ENCODE results near the gene ABHD17B. TPM values are rescaled to one million over a fixed set of nuclear protein-coding genes. Genes with fewer than 3 reads are reported as not detected.

Gene ABHD17B
- total and polyA plus RNA-seq, 12 donors, result 2.4 to 45.2 (median 15.3) TPM

- peaks cover 0 to 5% (median 0%) of the 10 kb centered on the region in 3 donors for H3K9me3 ChIP-seq (replicated peaks in 1 of 3)
- H3K27me3 ChIP-seq, result no peaks in the 10 kb centered on the region
- H3K4me1 ChIP-seq (replicated peaks in 1 of 2), result no peaks in the 10 kb centered on the region
- H3K27ac ChIP-seq, result no peak overlapping the region
- intact Hi-C loops (cut with DNase I), result no loop called here
- H3K4me3 ChIP-seq, result no peak overlapping the region
- no peak for DNase-seq
- H3K36me3 ChIP-seq (replicated peaks in 1 of 2), result no peaks in the 10 kb centered on the region
- TF ChIP-seq CTCF (IDR thresholded peaks at IDR 0.05) (no peak), POLR2A (IDR thresholded peaks at IDR 0.05) (no peak)
- WGBS, 4 donors, result 88 to 100% (median 94%) methylated on average over 1 of the region's 1 CpG
These were observed 25.0 kb downstream of the ABHD17B start for GRCh38 chr9:71886015-71886414.

GRCh38 chr9:71885467-71885866 lies 25.5 kb downstream of the ABHD17B start:
- Histone ChIP-seq H3K9me3 (replicated peaks in 1 of 3) (peaks cover 0 to 5% (median 0%) of the 10 kb centered on the region in 3 donors), H3K27me3 (no peaks in the 10 kb centered on the region), H3K27ac (no peak overlapping the region), H3K36me3 (replicated peaks in 1 of 2) (no peaks in the 10 kb centered on the region), H3K4me1 (replicated peaks in 1 of 2) (no peaks in the 10 kb centered on the region), H3K4me3 (no peak overlapping the region)
- intact Hi-C loops (cut with DNase I), result no loop called here
- WGBS, 4 donors, result 4 to 12% (median 4%) methylated on average over 2 of the region's 2 CpGs
- DNase-seq, result no peak
- no peak for TF ChIP-seq CTCF (IDR thresholded peaks at IDR 0.05)
- no peak for TF ChIP-seq POLR2A (IDR thresholded peaks at IDR 0.05)

GRCh38 chr9:71884005-71884404 lies 27.0 kb downstream of the ABHD17B start:
- no peak for DNase-seq
- H3K4me3 ChIP-seq, result no peak overlapping the region
- no peak overlapping the region for H3K27ac ChIP-seq
- no peak for TF ChIP-seq POLR2A (IDR thresholded peaks at IDR 0.05)
- TF ChIP-seq CTCF (IDR thresholded peaks at IDR 0.05), result no peak
- H3K9me3 ChIP-seq (replicated peaks in 1 of 3), result peaks cover 0 to 8% (median 6%) of the 10 kb centered on the region in 3 donors
- no peaks in the 10 kb centered on the region for H3K36me3 ChIP-seq (replicated peaks in 1 of 2)
- no peaks in the 10 kb centered on the region for H3K4me1 ChIP-seq (replicated peaks in 1 of 2)
- no peaks in the 10 kb centered on the region for H3K27me3 ChIP-seq
- intact Hi-C loops (cut with DNase I), result no loop called here

GRCh38 chr9:71879644-71880174 lies 31.3 kb downstream of the ABHD17B start:
- H3K4me1 ChIP-seq (replicated peaks in 1 of 2), result no peaks in the 10 kb centered on the region
- WGBS, 4 donors, result 90 to 97% (median 94%) methylated on average over 2 of the region's 2 CpGs
- intact Hi-C loops (cut with DNase I), result no loop called here
- H3K27ac ChIP-seq, result no peak overlapping the region
- no peak for TF ChIP-seq POLR2A (IDR thresholded peaks at IDR 0.05)
- TF ChIP-seq CTCF (IDR thresholded peaks at IDR 0.05), result no peak
- H3K27me3 ChIP-seq, result no peaks in the 10 kb centered on the region
- H3K4me3 ChIP-seq, result no peak overlapping the region
- peaks cover 0 to 18% (median 3%) of the 10 kb centered on the region in 3 donors for H3K9me3 ChIP-seq (replicated peaks in 1 of 3)
- no peaks in the 10 kb centered on the region for H3K36me3 ChIP-seq (replicated peaks in 1 of 2)
- no peak for DNase-seq

All from adrenal gland (tissue), 12 donors.